GM13977 (cell line): ENCODE measurements around the gene C1orf226.

ENCODE experiments used
- DNase-seq: peaks from one replicate; pipeline ENCODE4 v3.0.0; 2012; ENCODE audit warnings: low spot score
- CTCF ChIP-seq: IDR thresholded peaks from 2 replicates; pipeline ENCODE4 v1.5.1; 2012; ENCODE audit warnings: mild to moderate bottlenecking, control low read depth; ENCODE audit not compliant: insufficient read depth; ENCODE audit errors: extremely low read depth, missing control alignments
- in situ Hi-C: fragments of 300-500 bp; cut with MboI; formaldehyde crosslinking; loops from one replicate; pipeline ENCODE4 v1.12.0; 2022; ENCODE audit warnings: low sequenced_read_pairs, low pct_unique_long_range_greater_than_20kb, mixed read lengths, inconsistent platforms; ENCODE audit not compliant: unreplicated experiment

The C1orf226 gene

DNA sequence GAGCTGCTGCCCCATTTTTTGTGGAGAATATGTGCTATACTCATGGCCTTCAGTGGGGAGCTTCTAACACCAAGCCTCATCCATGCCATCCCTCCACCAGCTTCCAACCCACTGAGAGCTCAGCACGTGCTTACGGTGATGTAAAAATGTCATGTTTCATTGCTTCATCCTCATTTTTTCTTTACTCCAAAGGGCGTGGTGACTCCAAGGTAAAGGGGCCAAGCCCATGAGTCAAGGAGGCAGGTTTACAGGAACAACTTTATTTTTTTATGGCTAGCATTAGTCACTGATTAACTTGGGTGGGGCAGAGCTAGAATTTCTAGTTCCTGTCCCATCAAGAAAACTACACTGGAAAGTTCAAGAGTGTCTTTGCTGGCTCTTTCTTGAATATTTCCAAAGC lies at the start of gene C1orf226:
Gene C1orf226 (plus strand): TSS at position 346 of the 400 bp plus-strand sequence. CDS start 174 bp downstream, outside the sequence.
- in situ Hi-C loops = no loop called here
- TF ChIP-seq CTCF = no peak
- DNase-seq = no peak

GRCh38 chr1:162333991-162334390 lies 47.5 kb upstream of the C1orf226 start:
- TF ChIP-seq CTCF = no peak
- in situ Hi-C loops = no loop called here
- no peak for DNase-seq

- no peak for DNase-seq
- in situ Hi-C loops = no loop called here
- no peak for TF ChIP-seq CTCF
Observed at GRCh38 chr1:162335126-162335525, 46.4 kb upstream of the C1orf226 start.

DNA sequence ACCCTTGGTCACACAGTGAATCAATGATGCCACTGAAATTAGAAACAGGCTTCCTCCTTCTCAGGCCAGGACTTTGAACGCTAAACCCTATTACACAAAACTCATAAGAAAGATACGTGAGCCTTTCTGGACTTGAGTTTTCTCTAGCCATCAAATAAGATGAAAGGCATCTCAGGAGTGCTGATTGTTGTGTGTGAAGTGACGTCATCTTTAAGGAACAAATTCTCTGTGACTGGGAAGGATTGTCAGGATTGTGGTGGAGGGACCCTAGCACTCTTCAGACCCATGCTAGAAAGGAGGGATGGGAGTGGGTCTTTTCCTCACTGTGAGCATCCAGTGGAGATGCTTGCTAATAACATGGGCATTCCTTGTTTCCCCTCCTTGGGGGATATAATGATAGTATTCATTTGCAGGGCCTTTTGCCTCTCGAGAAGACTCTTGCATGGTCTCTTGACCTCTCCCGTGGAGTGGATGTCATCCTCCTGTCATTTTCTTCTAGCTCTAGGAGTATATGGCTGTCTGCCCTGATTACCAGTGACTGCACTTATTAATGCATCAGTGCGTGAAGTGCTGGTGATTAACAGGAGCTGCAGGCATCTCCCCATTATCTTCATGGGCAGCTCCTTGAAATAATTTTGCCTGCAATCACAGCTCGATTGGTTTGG lies 44.8 kb upstream of the C1orf226 start:
- in situ Hi-C loops = no loop called here
- TF ChIP-seq CTCF = no peak
- DNase-seq = no peak

DNA sequence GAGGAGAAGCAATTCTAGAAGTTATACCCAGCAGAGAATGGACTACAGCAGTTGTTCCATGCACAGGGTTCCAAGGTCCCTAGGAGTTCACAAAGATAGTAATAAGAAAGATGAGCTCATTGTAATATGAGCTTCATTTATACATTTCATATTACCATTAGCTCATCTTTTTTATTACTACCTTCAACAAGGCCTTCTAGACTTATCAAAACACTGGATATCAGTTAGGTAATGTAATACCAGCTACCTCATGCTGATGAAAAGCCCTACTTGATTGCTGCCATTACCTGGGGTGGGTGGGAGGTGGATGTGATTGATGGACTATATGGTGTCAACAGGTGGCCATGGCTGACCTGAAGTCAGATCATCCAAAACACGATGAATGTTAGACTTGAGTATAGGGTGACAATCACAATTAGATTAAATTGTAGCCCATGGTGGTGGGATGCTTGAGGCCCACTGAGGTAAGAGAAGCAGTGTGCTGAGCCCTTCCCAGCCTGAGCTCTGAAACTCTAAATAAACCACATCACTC lies 39.0 kb upstream of the C1orf226 start:
- in situ Hi-C loops = no loop called here
- TF ChIP-seq CTCF = no peak
- DNase-seq = no peak

DNA sequence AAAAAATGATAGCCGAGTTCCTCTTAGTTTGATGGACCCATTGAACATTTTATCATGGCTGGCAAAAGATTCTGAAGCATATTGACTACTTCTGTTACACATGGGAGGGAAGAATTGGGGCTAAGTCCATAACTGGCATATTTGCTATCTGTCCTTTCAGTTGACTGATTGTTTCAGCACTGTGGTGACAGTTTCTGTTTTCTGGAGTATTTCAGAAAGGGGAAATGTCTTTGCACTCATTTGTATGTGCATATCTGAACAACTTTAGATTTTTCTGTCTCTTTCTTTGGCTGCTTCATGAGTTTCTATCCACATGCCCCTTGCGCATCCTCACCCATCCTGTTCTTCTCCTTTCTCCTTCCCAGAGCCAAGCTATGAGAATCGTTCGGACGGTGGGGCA lies 38.1 kb upstream of the C1orf226 start:
- no peak for TF ChIP-seq CTCF
- in situ Hi-C loops = no loop called here
- DNase-seq = no peak
